Activated CD8-positive, alpha-beta memory T cell treated with anti-CD3 and anti-CD28 coated beads, Interleukin-2, amount 50 U/mL, for 24 hours (primary cell): ENCODE data around the gene ANAPC16.
"Not testable (repeated sequence)": the region's sequence is repeated elsewhere in the genome, so short reads cannot be mapped to it uniquely, and the experiment has no call there.

Source experiments
- DNase-seq: peaks from one replicate; pipeline ENCODE4 v3.0.0-alpha.2; 2020; ENCODE audit errors: extremely low read depth

ANAPC16 gene

DNA sequence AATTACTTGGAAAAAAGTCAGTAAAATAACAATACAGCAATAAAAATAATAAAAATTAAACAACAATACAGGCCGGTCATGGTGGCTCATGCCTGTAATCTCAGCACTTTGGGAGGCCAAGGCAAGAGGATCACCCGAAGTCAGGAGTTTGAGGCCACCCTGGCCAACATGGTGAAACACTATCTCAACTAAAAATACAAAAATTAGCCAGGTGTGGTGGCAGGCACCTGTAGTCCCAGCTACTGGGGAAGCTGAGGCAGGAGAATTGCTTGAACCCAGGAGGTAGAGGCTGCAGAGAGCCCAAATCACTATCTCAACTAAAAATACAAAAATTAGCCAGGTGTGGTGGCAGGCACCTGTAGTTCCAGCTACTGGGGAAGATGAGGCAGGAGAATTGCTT lies 4.0 kb upstream of the ANAPC16 start:
- not testable (repeated sequence) for DNase-seq

DNA sequence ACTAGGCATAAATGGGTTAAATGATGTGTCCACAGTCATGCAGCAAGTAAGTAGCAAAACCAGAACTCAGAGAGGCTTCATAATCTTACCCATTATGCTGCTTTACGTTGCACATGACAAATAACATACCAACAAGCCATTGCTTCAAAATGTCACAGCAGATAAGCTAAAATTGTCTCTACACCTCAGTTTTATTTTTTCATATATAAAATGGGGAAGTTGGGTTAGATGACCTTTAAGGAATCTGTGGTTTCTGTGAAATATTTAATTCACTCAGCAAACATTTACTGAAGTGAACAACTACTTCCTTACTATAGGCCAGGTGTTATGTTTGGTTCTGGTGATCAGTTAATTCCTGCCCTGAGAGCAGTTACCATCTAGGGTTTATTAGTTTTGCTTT lies 2.5 kb downstream of the ANAPC16 start:
- no peak for DNase-seq

DNA sequence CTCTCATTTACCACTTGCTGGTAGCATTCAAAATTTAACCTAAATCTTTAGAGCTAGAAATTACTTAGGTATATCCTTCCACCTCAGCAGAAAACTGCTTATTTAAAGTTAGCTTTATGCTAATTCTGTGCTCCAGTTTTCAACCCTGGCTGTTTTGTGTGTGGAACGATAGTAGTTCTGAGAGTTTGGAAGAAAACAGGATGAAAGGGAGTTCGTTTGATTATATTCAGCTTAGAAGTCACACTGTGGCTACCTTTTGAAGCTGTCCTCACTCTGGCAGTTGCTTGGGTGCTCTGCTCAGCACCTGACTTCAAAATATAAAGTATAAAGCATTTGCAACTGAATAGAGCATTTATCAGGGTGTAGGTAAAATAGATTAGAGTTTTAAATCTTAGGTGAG lies 2.9 kb downstream of the ANAPC16 start:
- no peak for DNase-seq

DNA sequence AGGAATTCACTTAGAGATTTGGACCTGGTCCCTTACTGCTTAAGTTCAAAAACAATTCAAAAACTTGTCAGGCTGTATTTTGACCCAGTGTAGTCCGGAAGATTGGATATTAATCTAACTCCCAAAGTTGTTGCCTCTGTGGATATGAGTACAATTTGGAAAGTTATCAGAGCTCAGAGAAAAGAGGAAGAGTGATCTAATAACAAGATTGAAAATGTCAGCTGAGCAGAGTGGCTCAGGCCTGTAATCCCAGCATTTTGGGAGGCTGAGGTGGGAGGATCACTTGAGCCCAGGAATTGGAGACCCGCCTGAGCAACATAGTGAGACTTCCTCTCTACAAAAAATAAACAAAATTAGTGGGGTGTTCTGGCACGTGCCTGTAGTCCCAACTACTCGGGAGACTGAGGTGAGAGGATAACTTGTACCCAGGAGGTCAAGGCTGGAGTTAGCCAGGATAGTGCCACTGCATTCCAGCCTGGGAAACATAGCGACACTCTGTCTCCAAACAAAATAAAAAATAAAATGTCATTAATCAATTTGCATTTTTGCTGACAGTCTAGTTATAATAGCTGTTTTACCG lies 3.5 kb downstream of the ANAPC16 start:
- DNase-seq: no peak

DNA sequence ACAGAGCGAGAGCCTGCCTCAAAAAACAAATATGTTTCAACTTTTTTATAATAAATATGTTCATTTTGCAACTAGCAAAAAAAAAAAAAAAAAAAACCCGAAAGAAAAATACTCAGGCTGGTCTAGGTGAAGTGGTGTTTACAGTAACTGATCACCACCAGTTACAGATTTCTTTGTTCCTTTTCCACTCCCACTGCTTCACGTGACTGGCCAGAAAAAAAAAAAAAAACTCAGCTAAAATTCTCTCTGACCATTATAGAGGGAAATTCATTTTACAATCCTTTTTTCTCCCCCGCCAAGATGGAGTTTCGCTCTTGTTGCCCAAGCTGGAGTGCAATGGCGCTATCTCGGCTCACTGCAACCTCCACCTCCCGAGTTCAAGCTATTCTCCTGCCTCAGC lies 4.8 kb downstream of the ANAPC16 start:
- DNase-seq: no peak

DNA sequence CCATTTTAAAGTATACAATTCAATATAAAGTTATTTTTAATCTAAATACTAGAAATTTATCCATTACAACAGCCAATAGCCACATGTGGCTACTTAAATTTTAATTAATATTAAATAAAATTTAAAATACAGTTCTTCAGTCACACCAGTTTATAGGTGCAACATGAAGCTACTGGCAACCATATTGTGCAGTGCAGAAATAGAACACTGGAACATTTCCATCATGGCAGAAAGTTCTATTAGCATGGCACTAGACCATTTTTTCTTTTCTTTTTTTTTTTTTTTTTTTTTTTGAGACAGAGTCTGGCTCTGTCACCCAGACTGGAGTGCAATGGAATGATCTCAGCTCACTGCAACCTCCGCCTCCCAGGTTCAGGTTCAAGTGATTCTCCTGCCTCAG lies 5.5 kb downstream of the ANAPC16 start:
- no peak for DNase-seq

DNA sequence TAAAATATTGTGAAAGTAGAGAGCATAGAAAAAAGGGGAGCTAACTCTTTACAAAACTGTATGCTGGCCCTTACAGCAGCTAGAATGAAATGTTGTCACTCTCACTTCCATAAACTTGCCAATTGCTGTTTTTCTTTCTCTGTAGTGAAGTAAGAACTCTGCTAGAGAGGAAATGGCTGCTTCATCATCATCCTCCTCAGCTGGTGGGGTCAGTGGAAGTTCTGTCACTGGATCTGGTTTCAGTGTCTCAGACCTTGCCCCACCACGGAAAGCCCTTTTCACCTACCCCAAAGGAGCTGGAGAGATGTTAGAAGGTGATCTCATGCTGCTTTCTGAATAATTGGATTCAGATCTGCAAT lies 7.9 kb downstream of the ANAPC16 start:
- no peak for DNase-seq

DNA sequence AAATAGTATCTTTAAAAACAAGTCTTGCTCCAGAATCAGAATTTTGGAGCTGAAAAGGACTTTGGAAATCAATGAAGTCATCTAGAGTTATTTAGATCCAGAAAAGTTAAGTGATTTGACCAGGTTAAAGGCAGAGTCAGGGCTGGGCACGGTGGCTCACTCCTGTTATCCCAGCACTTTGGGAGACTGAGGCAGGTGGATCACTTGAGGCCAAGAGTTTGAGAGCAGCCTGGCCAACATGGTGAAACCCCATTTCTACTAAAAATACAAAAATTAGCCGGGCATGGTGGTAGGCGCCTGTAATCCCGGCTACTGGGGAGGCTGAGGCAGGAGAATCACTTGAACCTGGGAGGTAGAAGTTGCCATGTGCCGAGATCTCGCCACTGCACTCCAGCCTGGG lies 8.4 kb downstream of the ANAPC16 start:
- DNase-seq: not testable (repeated sequence)

DNA sequence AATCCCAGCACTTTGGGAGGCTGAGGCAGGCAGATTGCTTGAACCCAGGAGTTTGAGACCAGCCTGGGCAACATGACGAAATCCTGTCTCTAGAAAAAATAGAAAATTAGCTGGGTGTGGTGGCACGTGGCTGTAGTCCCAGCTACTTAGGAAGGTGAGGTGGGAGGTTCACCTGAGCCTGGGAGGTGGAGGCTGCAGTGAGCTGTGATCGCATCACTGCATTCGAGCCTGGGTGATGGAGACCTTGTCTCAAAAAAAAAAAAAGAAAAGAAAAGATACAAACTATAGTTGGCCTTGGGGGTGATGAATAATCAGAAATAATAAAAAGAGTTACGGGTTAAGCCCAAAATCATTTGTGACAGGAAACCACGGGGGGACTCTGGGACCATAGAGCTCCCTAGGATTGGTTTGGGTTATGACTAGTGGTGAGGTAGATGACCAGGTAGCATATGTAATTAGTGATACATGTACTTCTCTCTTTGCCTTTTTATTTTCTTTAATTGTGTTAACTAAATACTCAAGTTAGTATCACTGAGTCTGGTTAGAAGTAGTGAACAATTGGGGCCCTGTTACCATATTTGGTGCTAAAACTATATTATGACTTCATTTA lies 10.7 kb downstream of the ANAPC16 start:
- DNase-seq: no peak

DNA sequence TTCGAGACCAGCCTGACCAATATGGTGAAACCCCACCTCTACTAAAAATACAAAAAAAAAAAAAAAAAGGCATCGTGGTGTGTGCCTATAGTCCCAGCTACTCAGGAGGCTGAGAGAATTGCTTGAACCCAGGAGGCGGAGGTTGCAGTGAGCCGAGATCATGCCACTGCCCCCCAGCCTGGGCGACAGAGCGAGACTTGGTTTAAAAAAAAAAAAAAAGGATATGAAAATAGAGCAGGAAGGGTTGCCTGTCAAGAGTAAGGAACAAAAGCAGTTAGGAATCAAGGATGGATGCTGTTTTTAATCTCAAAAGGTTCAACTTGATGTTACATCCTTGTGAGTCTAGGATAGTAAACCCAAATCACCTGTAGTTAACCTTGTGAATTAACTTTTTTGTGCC lies 12.0 kb downstream of the ANAPC16 start:
- no peak for DNase-seq

DNA sequence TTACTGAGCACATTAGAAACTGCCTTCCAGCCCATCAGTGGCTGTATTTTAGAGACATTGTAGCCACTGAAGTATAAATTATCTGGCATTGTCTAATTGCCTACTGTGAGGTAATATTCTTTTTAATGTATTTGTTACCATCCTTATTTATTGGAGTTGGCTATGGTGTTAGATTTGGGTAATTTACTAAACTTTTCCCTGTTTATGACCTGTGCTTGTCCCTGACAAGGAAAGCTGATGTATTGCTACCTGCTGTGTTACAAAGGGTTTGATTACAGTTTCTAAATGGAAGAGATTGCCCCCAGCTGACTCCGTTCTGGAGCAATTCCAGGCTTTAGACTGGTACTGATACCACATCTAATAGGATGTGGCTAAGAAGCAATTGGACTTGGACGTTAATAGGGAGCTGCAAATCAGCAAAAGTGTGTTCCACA lies 12.5 kb downstream of the ANAPC16 start:
- DNase-seq: no peak

DNA sequence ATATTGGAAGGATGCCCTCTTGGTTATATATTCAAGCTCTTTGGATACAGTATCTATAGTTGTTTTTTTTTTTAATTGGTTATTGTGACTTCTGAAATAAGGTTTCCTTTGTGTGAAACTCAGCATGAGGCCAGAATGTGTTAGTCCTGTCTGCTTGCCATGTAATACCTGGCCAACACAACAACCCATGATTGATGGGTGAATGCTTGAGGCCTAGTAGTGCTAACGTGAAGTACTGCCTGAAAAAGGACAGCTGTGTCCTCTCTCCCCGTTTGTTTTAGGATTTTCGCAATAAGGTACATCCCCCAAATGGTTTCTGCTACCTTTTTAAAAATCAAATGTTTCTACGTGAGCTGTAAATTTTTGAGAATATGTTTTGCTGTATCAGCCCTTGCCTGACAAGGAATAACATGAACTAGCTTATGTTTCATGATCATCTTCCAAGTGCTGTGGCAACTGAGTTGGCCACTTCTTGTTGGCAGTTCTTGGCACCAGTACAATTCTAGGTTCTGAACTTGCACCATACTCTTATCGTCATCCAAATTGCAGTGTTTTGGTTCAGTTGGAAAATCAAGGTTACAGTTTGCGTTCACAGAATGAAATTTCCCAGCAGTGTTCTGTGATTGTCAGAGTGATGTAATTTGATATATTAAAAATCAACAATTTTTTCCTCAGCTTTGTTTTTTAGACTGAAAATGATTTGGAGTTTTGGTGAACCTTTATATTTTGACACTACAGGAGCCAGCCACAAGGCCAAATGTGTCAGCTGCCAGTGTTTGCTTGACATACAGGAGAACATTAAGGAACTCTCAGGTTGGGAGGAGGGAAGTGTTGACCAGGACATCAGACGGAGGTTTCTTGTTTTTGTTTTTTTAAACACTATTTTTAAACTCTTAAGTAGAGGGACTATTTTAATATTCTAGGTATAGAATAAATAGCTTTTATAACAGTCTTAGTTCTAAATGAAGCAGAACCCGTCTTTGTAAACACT lies 13.7 kb downstream of the ANAPC16 start:
- no peak for DNase-seq

DNA sequence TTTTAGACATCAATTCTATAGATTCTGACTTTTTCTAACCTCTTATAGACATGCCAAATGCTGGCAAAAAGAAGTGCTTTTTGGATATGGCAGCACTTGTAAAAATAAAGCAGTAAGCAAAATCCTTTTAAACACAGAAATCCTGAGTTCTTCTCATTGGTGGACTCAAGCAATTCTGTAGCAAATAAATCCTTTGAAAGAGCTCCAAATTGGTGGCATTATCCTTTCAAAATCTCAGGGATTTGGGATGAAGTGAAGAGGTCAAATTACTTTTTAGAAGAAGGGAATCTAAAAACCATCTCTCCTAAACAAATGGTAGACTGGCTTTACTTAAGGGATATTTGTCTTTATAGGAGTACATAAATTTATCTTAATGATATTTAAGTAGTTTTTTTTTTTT lies 17.8 kb downstream of the ANAPC16 start:
- DNase-seq: no peak

DNA sequence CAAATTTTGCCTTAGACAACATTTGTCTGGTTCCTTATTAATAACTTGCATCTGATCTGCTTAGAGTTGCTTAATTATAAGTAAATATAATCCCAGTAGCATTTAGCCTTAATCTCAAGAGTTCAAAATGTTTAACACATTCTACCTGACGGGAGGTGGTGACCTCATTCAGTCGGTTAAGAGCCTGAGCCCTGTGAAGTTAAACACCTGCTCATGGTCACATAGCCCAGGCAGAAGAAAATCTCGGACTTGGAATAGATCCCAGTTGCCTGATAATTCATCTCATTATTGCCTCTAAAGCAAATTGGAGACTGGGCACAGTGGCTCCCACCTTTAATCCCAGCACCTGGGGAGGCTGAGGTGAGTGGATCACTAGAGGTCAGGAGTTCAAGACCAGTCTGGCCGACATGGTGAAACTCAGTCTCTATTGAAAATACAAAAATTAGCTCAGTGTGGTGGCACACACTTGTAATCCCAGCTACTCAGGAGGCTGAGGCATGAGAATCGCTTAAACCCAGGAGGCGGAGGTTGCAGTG lies 18.8 kb downstream of the ANAPC16 start:
- no peak for DNase-seq

DNA sequence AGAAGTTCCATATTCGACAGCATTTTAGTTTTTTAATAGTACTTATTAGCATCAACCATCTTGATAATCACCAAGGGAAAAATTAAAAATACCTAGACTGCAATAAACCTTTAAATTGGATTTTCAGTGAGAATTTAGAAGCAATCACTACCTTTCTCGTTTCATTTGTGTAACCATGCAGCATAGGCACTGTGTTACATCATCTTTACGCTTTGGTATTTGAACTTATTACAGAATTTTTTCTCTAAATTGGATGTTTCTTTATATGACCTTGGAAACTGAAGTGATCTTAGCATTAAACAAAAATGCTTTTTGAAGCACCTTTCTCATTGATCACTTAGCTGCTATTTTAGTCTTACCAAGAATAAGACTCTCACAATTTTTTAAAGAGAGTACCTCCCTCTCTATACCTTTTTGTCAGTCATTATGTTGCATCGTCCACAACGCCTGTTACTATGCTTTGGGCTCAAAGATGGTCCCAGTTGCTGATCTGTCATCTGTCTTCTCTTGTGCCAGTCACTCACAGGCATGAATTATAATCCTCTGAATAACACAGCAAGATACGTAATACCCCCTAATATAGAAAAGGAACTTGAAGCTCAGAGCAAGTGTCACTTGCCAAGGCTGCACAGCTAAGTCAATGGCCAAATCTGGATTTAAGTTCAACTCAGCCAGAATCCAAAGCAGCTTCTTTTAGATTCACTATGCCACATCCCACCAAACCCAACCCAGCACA lies 19.9 kb downstream of the ANAPC16 start:
- no peak for DNase-seq

DNA sequence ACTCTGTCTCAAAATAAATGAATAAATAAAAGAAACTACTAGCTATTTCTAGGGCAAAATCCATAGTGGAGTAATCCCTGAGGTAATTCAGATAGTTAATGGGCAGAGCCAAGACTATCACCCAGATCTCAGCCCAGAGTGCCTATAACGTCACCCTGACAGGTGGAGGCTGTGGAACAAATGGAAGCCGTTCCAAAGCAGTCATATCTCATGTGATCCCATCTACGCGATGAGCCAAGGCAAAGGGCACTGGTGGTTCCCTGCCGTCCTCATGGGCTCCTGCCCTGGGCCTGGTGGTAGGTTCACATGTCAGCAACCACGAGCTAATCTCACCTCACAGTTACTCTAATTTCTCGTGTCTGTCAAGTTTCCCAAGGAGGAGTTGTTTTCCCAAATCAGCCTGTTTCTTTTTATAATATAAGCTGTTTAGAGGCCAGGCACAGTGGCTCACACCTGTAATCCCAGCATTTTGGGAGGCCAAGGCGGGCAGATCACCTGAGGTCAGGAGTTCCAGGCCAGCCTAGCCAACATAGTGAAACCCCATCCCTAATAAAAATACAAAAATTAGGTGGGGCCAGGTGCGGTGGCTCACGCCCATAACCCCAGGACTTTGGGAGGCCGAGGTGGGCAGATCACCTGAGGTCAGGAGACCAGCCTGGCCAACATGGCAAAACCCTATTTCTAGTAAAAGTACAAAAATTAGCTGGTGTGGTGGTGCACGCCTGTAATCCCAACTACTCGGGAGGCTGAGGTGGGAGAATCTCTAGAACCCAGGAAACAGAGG lies 22.8 kb downstream of the ANAPC16 start:
- no peak for DNase-seq

DNA sequence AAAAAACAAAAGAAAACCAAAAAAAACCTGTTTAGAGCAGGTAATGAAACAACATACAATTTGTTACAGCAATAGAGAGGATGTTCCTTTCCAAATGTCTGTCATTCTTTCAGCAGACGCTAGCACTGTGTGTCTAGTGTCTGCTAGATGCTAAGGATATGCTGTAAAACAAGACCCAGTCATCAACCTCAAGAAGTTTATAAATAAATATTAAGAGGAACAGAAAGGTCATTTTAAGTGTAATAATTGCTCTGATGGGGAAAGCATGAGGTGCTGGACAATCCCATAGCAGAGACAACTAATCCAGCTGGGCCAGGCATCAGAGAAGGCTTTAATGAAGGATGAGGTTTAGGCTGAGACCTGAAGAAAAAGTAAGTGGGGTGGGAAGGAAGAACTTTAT lies 23.6 kb downstream of the ANAPC16 start:
- no peak for DNase-seq

DNA sequence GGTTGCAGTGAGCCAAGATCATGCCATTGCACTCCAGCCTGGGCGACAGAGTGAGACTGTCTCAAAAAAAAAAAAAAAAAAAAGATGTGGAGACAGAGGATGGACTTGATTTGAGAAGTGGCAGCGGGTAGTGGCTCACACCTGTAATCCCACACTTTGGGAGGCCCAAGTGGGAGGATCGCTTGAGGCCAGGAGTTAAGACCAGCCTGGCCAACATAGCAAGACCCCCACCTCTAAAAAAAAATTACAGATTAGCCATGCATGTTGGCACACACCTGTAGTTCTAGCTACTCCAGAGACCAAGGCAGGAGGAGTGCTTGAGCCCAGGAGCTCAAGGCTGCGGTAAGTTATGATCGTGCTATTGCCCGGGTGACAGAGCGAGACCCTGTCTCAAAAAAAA lies 24.6 kb downstream of the ANAPC16 start:
- no peak for DNase-seq

DNA sequence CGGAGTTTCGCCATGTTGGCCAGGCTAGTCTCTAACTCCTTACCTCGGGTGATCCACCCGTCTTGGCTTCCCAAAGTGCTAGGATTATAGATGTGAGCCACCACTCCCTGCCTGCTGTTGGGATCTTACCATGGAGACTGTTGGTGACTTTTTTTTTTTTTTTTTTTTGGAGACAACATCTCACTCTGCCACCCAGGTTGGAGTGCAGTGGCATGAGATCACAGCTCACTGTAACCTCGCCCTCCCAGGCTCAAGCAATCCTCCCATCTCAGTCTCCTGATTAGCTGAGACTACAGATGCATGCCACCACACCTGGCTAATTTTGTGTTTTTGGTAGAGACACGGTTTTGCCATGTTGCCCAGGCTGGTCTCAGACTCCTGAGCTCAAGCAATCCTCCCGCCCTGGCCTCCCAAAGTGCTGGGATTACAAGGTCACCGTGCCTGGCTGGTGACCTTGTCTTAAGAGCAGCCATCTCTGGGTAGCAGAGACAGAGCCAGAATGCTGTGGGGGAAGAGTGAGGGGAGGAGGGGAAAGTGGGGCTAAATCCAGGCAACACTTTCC lies 26.0 kb downstream of the ANAPC16 start:
- no peak for DNase-seq

DNA sequence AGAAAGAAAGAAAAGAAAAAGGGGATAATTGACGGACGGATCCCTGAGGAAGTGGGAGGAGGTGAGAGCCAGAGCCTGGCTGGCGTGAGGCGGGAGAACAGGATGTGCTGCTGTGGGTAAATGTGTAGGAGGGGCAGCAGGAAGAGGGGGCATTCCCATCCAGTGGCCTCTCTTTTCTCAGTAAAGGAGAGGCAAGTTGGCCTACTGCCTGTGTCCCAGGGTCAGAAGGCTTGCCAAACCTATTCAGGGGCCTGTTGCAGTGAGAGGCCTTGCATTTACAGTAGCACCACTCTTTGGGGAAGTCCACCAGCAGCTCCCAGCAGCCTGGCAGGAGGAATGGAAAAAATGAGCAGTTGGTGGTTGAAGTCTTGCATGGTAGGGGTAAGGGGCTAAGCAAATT lies 26.9 kb downstream of the ANAPC16 start:
- DNase-seq: no peak
